Adrenal gland (tissue), 5 donors: ENCODE data around the gene RPL41.

Source experiments
- POLR2A ChIP-seq, 2 donors: fragments of 450-650 bp; IDR thresholded peaks; one replicate each; pipeline ENCODE4 v1.6.1; 2017; ENCODE audit warnings: antibody characterized with exemption in 2 of 2, mild to moderate bottlenecking in 2 of 2, moderate library complexity in 1 of 2
- TF ChIP-seq, protein P1 (sequence below), 6 experiments: fragments of 450-650 bp in 4 of 6; fragments of 200-600 bp in 2 of 6; sonication (generic) in 1 of 6; IDR thresholded peaks; 1 replicate in 5 of 6; 2 replicates in 1 of 6; pipeline versions ENCODE4 v1.5.1 to v1.8.0; 2016 to 2021; ENCODE audit warnings: antibody characterized with exemption in 6 of 6, mild to moderate bottlenecking in 2 of 6, moderate library complexity in 1 of 6
- donor health status: DM: no; HTN: no; CAD: no.

DNA sequence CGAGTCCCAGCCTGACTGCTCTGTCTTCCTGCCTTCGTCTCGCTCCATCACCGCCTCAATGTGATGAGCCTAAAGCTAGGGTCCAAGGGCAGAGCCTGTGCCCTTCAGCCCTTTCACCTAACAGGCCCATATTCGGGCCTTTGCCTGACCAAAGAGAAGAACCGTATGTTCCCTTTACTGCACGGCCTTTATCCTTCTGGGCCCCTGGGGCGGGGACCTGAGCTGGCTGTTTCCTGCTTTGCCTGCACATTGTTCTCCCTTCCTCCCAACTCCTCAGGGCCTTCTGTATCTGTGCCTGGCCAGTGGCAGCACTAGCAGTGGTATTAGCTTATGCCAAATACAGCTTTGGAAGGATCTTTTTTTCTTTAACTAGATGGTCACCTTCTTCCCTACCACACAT is 27.4 kb downstream of the RPL41 start:
- TF ChIP-seq, protein P1, sequence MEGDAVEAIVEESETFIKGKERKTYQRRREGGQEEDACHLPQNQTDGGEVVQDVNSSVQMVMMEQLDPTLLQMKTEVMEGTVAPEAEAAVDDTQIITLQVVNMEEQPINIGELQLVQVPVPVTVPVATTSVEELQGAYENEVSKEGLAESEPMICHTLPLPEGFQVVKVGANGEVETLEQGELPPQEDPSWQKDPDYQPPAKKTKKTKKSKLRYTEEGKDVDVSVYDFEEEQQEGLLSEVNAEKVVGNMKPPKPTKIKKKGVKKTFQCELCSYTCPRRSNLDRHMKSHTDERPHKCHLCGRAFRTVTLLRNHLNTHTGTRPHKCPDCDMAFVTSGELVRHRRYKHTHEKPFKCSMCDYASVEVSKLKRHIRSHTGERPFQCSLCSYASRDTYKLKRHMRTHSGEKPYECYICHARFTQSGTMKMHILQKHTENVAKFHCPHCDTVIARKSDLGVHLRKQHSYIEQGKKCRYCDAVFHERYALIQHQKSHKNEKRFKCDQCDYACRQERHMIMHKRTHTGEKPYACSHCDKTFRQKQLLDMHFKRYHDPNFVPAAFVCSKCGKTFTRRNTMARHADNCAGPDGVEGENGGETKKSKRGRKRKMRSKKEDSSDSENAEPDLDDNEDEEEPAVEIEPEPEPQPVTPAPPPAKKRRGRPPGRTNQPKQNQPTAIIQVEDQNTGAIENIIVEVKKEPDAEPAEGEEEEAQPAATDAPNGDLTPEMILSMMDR (IDR thresholded peaks at IDR 0.05), result no peak
- no peak for TF ChIP-seq POLR2A (IDR thresholded peaks at IDR 0.05)
